GM23248 (cell line): ENCODE measurements around the gene ZMIZ2.

ENCODE experiments used
- EZH2 ChIP-seq: fragments of 200-600 bp; sonication (generic); IDR thresholded peaks from 2 replicates; pipeline ENCODE4 v1.6.1; 2018; ENCODE audit warnings: antibody characterized with exemption, mild to moderate bottlenecking; ENCODE audit not compliant: insufficient read depth, poor library complexity, severe bottlenecking
- EZH2phosphoT487 ChIP-seq: fragments of 200-600 bp; sonication (generic); IDR thresholded peaks from 2 replicates; pipeline ENCODE4 v1.6.1; 2018; ENCODE audit warnings: antibody characterized with exemption, moderate library complexity, mild to moderate bottlenecking, low read depth; ENCODE audit not compliant: insufficient read depth

DNA sequence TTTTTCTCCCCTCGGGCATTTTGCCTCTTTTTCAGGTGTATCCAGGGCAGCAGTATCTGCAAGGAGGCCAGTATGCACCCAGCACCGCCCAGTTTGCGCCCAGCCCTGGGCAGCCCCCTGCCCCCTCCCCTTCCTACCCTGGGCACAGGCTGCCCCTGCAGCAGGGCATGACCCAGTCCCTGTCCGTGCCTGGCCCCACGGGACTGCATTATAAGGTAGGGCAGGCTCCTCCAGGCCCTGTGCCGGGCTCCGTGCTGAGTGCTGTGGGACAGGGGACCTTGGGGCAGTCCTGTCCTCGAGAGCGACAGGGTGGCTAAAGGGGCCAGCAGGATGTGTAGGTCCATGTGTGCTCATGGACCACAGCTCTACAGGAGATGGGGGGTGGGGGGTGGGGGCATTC is 10.6 kb downstream of the ZMIZ2 start:
- TF ChIP-seq EZH2 (no peak), EZH2phosphoT487 (no peak)
